DMS153 treated with DMSO at 0.1 percent for 48 hours (cell line): ENCODE results near the gene OLAH.

ENCODE experiments used
- DNase-seq: peaks from one replicate; lab custom pipeline; 2025; ENCODE audit not compliant: unreplicated experiment; lab: John Stamatoyannopoulos, UW

Gene OLAH

DNA sequence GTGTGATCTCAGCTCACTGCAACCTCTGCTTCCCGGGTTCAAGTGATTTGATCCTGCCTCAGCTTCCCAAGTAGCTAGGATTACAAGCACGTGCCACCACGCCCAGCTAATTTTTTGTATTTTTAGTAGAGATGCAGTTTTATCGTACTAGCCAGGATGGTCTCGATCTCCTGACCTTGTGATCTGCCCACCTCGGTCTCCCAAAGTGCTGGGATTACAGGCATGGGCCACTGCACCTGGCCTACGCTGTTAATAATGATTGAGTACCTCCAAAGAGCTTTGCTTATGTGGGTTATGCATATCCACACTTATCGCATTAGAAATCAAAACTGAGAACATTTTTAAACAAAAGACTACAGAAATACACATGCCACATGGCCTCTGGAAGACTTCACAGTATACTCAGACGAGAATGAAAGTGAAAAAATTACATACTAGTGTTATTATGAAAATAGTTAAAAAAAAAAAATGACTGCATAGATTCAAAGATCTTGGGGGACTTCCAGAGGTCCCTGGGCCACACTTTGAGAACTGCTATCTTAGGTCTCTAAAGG, 78.8 kb downstream of the OLAH start:
- no peak for DNase-seq
